GM12872 (cell line): Measurements from ENCODE around the gene ZMYND8.

ENCODE experiments used
- CTCF ChIP-seq: IDR thresholded peaks from 3 replicates; pipeline ENCODE4 v1.5.1; 2011; ENCODE audit warnings: low read depth, mild to moderate bottlenecking, low read length, moderate library complexity; ENCODE audit not compliant: insufficient read depth

Gene ZMYND8

GRCh38 chr20:47318027-47318585, 38.4 kb downstream of the ZMYND8 start:
- TF ChIP-seq CTCF = no peak

GRCh38 chr20:47317127-47317895, 39.2 kb downstream of the ZMYND8 start:
- TF ChIP-seq CTCF = no peak

GRCh38 chr20:47316776-47317126, 39.7 kb downstream of the ZMYND8 start:
- TF ChIP-seq CTCF = no peak

GRCh38 chr20:47315339-47316056, 41.0 kb downstream of the ZMYND8 start:
- no peak for TF ChIP-seq CTCF

- no peak for TF ChIP-seq CTCF
Measured at GRCh38 chr20:47314647-47315338, 41.7 kb downstream of the ZMYND8 start.

- no peak for TF ChIP-seq CTCF
Measured at GRCh38 chr20:47311967-47312681, 44.4 kb downstream of the ZMYND8 start.
